ENCODE results near the gene COG8. TPM values are rescaled to one million over a fixed set of nuclear protein-coding genes. Genes with fewer than 3 reads are reported as not detected.
"Not testable (repeated sequence)": the region's sequence is repeated elsewhere in the genome, so short reads cannot be mapped to it uniquely, and the experiment has no call there.

COG8 gene
- total RNA-seq, 4 donors from 2014 or later, result 63.3 to 84.2 (median 74.7) TPM

DNA sequence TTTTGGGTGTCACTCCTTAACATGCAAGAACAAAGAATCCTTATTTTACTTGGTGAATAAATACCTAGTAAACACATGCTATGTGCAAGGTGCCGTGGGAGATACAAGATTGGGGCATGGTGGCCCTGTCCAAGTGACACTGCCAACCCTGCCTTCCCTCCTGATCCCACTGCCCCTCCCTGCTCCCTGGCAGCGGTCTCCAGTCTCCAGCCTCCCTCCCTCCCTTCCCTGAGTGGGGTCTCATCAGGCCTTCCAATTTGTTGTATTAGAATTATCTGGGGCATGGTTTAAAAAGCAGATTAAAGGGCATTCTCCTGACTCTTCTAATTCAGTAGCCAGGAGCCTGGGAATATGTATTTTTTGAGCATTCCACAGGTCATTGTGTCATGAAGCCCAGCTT lies 24.7 kb upstream of the COG8 start:
- Histone ChIP-seq H3K36me3 (peaks cover 40 to 42% of the 10 kb centered on the region in 2 donors), H3K4me3 (replicated peaks in 1 of 3) (no peak overlapping the region), H3K9me3 (no peaks in the 10 kb centered on the region), H3K27ac (no peak overlapping the region), H3K27me3 (no peaks in the 10 kb centered on the region), H3K4me1 (no peaks in the 10 kb centered on the region)
- no peak for TF ChIP-seq POLR2A (IDR thresholded peaks at IDR 0.05)
- TF ChIP-seq, protein P1, sequence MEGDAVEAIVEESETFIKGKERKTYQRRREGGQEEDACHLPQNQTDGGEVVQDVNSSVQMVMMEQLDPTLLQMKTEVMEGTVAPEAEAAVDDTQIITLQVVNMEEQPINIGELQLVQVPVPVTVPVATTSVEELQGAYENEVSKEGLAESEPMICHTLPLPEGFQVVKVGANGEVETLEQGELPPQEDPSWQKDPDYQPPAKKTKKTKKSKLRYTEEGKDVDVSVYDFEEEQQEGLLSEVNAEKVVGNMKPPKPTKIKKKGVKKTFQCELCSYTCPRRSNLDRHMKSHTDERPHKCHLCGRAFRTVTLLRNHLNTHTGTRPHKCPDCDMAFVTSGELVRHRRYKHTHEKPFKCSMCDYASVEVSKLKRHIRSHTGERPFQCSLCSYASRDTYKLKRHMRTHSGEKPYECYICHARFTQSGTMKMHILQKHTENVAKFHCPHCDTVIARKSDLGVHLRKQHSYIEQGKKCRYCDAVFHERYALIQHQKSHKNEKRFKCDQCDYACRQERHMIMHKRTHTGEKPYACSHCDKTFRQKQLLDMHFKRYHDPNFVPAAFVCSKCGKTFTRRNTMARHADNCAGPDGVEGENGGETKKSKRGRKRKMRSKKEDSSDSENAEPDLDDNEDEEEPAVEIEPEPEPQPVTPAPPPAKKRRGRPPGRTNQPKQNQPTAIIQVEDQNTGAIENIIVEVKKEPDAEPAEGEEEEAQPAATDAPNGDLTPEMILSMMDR (IDR thresholded peaks at IDR 0.05), result no peak
- DNase-seq, result no peak
- WGBS, 2 donors, result 98 to 100% methylated on average over 2 of the region's 2 CpGs
- intact Hi-C loops (cut with DNase I), result no loop called here

DNA sequence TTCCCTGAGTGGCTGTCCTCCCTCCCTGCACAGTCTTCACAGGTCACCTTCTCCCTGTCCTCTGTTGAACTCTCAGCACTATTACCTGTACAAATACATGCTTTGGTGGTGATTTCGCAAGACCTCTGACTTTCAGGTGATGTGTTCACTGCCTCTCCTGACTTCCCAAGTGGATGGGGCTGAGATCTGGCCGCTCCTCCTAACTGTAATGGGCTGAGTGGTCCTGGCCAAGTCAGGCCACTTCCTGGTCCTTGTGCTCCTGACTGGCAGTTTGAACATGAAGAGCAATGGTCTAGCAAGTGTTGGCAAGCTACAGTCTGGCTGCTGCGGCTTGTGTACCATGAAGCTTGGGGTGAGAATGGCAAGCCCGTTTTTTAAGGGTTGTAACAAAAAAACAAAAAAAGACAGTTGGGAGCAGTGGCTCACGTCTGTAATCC lies 23.9 kb upstream of the COG8 start:
- DNase-seq, result peak; percentile 58 to 73
- WGBS, 2 donors, result 67 to 77% methylated on average over 5 of the region's 5 CpGs
- Histone ChIP-seq H3K36me3 (peaks cover 32 to 36% of the 10 kb centered on the region in 2 donors), H3K4me1 (no peaks in the 10 kb centered on the region), H3K27me3 (no peaks in the 10 kb centered on the region), H3K4me3 (replicated peaks in 1 of 3) (no peak overlapping the region), H3K27ac (no peak overlapping the region), H3K9me3 (no peaks in the 10 kb centered on the region)
- intact Hi-C loops (cut with DNase I), result no loop called here
- TF ChIP-seq POLR2A (IDR thresholded peaks at IDR 0.05), result no peak
- TF ChIP-seq, protein P1 (IDR thresholded peaks at IDR 0.05), result no peak

DNA sequence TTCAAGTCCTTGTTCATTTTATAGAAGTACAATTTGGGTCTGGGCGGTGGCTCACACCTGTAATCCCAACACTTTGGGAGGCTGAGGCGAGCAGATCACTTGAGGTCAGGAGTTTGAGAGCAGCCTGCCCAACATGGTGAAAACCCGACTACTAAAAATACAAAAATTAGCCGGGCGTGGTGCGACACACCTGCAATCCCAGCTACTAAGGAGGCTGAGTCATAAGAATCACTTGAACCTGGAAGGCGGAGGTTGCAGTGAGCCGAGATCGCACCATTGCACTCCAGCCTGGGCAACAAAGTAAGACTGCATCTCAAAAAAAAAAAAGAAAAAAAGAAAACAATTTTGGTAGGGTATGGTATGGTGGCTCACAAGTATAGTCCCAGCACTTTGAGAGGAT lies 20.7 kb upstream of the COG8 start:
- H3K27me3 ChIP-seq; H3K9me3 ChIP-seq; H3K27ac ChIP-seq; H3K4me3 ChIP-seq (replicated peaks in 1 of 3); intact Hi-C loops (cut with DNase I); DNase-seq: not testable (repeated sequence)
- peaks cover 5 to 15% of the 10 kb centered on the region in 2 donors for H3K4me1 ChIP-seq
- H3K36me3 ChIP-seq, result peaks cover 6 to 18% of the 10 kb centered on the region in 2 donors
- WGBS, 2 donors, result 86 to 88% methylated on average over 9 of the region's 9 CpGs

DNA sequence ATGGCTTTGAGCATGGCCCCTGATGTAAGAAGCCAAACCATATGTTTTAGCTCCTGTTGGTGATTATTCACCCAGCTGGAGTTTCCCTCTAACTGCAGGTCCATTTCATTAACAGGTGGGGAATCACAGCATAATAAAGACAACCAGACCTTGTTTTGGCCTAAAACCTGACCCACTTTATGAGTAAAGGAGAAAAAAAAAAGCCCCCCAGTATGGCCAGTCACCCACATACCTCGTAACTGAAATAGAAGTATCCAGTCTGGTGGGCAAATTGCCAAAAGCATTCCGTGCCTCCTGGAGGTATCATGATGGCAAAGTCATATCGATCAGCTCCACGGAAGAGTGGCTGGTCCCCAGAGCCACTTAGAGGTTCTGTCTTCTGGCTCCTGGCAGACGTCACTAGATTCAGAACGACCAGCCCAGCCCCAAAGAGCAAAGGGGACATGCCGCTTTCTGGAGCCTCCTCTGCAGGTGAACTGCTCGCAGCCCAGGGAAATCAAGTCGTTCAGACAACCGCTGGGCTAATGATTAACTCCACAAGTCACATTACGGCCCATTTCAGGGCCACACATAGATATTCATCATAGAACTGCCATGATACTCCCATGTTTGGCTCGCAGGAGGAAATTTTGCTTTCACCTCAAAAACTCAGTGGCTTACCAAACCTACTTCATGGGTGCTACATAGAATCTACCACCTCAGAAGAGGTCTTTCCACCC lies 12.1 kb upstream of the COG8 start, which contains the start of gene TMED6:
Gene TMED6 (minus strand): TSS at position 478 of the 719 bp plus-strand sequence. CDS start 33 bp downstream, at position 445.
- peak within 1 kb of the TSS in 1 of 3 donors; percentile 13 for H3K27ac ChIP-seq
- TF ChIP-seq POLR2A (IDR thresholded peaks at IDR 0.05), result no peak
- TF ChIP-seq, protein P1 (IDR thresholded peaks at IDR 0.05), result no peak
- intact Hi-C loops (cut with DNase I), result no loop called here
- peaks cover 0 to 11% of the 10 kb centered on the region in 2 donors for H3K36me3 ChIP-seq
- WGBS, 2 donors, result 71 to 73% methylated on average over 12 of the region's 12 CpGs
- H3K4me3 ChIP-seq (replicated peaks in 1 of 3), result no peak within 1 kb of the TSS
- no peaks in the 10 kb centered on the region for H3K9me3 ChIP-seq
- no peaks in the 10 kb centered on the region for H3K27me3 ChIP-seq
- peaks cover 15 to 17% of the 10 kb centered on the region in 2 donors for H3K4me1 ChIP-seq
- DNase-seq, result no peak

DNA sequence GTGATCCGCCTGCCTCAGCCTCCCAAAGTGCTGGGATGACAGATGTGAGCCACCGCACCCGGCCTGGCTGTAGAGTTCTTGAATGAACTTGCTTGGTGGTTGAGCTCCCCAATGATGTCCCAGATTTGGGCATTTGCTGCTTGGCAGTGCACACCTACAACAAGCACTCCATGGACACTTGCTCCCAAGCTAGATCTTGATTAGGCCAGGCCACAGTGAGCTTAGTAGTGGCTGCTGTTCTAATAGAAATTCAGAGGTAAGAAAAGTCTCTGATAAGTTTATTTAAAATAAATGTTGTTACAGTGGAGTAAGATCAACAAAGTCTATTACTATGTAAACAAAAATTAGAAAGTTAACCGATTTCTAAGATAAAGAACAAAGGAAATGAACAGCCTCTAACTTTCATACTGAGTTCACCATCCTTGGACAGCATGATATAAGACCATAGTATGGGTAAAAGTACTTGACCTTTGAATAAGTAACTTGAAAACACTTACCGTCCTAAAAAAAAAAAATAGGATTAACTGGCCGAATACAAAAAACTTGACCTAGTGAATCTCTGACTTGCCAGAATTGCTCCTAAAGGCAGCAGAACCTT lies 11.3 kb upstream of the COG8 start:
- H3K27ac ChIP-seq, result peak overlapping the region in 1 of 3 donors; percentile 13
- 49 to 51% methylated on average over 6 of the region's 6 CpGs for WGBS, 2 donors
- no peak overlapping the region for H3K4me3 ChIP-seq (replicated peaks in 1 of 3)
- no peaks in the 10 kb centered on the region for H3K9me3 ChIP-seq
- H3K27me3 ChIP-seq, result no peaks in the 10 kb centered on the region
- TF ChIP-seq, protein P1 (IDR thresholded peaks at IDR 0.05), result no peak
- no peak for TF ChIP-seq POLR2A (IDR thresholded peaks at IDR 0.05)
- peaks cover 8 to 13% of the 10 kb centered on the region in 2 donors for H3K4me1 ChIP-seq
- H3K36me3 ChIP-seq, result peaks cover 0 to 4% of the 10 kb centered on the region in 2 donors
- peak; percentile 30 for DNase-seq
- intact Hi-C loops (cut with DNase I), result no loop called here
